Transverse colon (tissue), 4 donors: ENCODE data around the gene B3GALNT2.

Source experiments
- EP300 ChIP-seq: sonication (generic); formaldehyde crosslinking; IDR thresholded peaks from one replicate; pipeline ENCODE4 v1.6.1; 2017; ENCODE audit warnings: antibody characterized with exemption, low read depth
- POLR2A ChIP-seq: fragments of 450-650 bp; IDR thresholded peaks from one replicate; pipeline ENCODE4 v1.6.1; 2016; ENCODE audit warnings: antibody characterized with exemption, mild to moderate bottlenecking, moderate library complexity
- POLR2AphosphoS5 ChIP-seq, 3 donors: sonication (generic); formaldehyde crosslinking; IDR thresholded peaks; one replicate each; pipeline ENCODE4 v1.6.1; 2016; ENCODE audit warnings: antibody characterized with exemption in 3 of 3
- TF ChIP-seq, protein P1 (sequence below), 5 experiments: fragments of 200-600 bp in 3 of 5; fragments of 450-650 bp in 2 of 5; sonication (generic) in 3 of 5; IDR thresholded peaks; 1 replicate in 2 of 5; 2 replicates in 3 of 5; pipeline ENCODE4 v1.5.1; 2016 to 2017; ENCODE audit warnings: antibody characterized with exemption in 5 of 5, inconsistent platforms in 3 of 5, mild to moderate bottlenecking in 2 of 5, moderate library complexity in 1 of 5

DNA sequence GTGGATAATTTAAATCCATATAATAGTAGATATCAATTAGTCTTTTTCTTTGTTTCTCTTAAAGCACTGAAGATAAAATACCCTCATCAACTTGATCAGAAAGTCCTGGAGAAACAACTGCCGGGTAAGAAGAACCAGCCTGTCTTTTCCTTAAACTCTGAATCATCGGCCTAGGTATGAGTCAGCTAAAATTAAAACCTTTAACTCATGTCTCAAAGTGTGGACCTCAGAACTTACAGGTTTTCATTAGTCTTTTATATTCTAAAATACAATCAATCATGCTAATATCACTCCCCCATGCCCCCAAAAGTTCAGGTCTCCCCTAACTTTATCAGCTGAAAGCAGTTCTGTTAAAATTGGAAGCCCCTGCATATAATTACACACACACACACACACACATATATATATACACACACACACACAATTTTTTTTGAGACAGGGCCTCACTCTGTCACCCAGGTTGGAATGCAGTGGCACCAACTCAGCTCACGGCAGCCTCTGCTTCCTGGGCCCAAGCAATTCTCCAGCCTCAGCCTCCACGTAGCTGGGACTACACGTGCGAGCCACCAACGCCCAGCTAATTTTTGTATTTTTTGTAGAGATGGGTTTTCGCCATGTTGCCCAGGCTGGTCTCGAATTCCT, 61.3 kb downstream of the B3GALNT2 start:
- TF ChIP-seq, protein P1, sequence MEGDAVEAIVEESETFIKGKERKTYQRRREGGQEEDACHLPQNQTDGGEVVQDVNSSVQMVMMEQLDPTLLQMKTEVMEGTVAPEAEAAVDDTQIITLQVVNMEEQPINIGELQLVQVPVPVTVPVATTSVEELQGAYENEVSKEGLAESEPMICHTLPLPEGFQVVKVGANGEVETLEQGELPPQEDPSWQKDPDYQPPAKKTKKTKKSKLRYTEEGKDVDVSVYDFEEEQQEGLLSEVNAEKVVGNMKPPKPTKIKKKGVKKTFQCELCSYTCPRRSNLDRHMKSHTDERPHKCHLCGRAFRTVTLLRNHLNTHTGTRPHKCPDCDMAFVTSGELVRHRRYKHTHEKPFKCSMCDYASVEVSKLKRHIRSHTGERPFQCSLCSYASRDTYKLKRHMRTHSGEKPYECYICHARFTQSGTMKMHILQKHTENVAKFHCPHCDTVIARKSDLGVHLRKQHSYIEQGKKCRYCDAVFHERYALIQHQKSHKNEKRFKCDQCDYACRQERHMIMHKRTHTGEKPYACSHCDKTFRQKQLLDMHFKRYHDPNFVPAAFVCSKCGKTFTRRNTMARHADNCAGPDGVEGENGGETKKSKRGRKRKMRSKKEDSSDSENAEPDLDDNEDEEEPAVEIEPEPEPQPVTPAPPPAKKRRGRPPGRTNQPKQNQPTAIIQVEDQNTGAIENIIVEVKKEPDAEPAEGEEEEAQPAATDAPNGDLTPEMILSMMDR (IDR thresholded peaks at IDR 0.05): no peak
- TF ChIP-seq POLR2AphosphoS5 (IDR thresholded peaks at IDR 0.05) (no peak), POLR2A (no peak), EP300 (no peak)
